NCI-H82 treated with DMSO at 0.1 percent for 48 hours (cell line): ENCODE results near the gene TMEM127.
"Not testable (repeated sequence)": the region's sequence is repeated elsewhere in the genome, so short reads cannot be mapped to it uniquely, and the experiment has no call there.

ENCODE experiments used
- DNase-seq: peaks from one replicate; lab custom pipeline; 2025; ENCODE audit not compliant: unreplicated experiment; lab: John Stamatoyannopoulos, UW

Gene TMEM127

GRCh38 chr2:96241900-96242611, 23.7 kb downstream of the TMEM127 start:
- DNase-seq, result no peak

GRCh38 chr2:96241227-96241626, 24.6 kb downstream of the TMEM127 start:
- no peak for DNase-seq

- no peak for DNase-seq
Measured at GRCh38 chr2:96240341-96241038, 25.3 kb downstream of the TMEM127 start.

- no peak for DNase-seq
Measured at GRCh38 chr2:96239745-96240264, 26.0 kb downstream of the TMEM127 start.

DNA sequence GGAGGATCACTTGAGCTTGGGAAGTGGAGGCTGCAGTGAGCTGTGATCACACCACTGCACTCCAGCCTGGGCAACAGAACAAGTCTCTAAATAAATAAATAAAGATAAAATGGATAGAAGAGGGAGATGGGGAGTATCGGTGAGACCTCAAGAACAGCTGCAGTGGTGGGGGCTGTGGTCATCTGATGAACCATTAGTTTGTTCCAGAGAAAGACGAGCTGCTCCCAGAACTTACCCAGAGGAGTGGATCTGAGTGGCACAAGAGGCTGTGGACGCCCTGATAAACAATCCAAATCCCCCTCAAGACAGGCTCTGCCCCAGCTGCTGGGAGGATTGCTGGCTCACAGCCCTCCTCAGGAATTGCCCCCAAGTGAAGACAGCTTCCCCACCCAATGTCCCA, 26.7 kb downstream of the TMEM127 start:
- DNase-seq, result no peak

DNA sequence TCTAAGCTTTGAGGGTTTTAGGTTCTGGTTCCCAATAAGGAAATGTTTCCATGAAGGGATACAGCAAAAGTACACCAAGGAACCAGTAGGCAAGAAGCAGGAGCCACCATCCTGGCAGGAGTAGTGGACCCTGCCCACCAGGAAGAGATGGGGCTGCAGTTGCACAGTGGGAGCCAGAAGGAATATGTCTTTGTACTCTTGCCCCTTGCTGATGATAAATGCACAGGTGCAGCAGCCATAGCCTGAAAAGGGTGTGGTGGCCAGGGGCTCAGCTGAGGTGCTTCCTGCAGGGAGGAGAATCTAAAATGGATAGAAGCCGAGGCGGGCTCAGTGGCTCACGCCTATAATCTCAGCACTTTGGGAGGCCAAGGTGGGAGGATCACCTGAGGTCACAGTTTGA, 27.5 kb downstream of the TMEM127 start:
- no peak for DNase-seq

GRCh38 chr2:96236882-96237281, 28.9 kb downstream of the TMEM127 start:
- DNase-seq, result no peak

- DNase-seq, result no peak
Measured at GRCh38 chr2:96233880-96234316, 31.9 kb downstream of the TMEM127 start.

GRCh38 chr2:96233436-96233835, 32.4 kb downstream of the TMEM127 start:
- DNase-seq, result no peak

DNA sequence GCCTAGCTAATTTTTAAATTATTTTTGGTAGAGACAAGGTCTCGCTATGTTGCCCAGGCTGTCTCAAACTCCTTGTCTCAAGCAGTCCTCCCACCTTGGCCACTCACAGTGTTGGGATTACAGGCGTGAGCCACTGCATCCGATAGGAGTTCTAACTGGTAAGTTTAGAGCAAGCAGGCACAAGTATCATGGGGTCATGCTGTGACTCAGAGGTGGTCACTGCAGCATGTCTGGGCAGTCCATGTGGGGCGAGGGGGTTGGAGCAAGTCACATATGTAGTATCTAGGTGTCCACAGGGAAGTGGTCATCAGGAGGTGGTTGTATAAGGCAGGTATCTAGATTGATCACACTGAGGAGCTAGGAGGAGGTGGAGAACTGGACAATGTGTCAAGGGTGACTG, 34.5 kb downstream of the TMEM127 start:
- DNase-seq, result no peak

- no peak for DNase-seq
Measured at GRCh38 chr2:96225016-96225533, 40.7 kb downstream of the TMEM127 start.

- DNase-seq, result not testable (repeated sequence)
Measured at GRCh38 chr2:96221106-96221505, 44.7 kb downstream of the TMEM127 start.

DNA sequence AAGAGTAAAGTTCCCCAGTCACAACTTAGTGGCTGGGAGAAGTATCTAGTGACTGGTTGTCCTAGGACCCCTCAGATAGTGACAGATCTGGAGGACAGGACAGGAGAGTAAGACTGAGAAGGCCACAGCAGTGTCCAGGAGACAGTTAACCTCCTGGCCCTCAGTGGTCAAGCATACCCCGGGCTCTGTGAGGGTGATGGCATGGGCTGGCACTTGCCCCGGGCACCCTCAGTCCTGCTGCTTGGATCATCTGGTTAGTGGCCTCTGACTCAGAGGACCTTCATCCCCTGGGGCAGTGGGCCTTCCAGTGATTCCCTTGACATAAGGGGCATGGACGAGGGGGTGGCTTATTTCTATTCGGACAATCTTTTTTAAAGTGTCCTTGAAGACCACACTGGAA, 45.8 kb downstream of the TMEM127 start:
- DNase-seq, result not testable (repeated sequence)

DNA sequence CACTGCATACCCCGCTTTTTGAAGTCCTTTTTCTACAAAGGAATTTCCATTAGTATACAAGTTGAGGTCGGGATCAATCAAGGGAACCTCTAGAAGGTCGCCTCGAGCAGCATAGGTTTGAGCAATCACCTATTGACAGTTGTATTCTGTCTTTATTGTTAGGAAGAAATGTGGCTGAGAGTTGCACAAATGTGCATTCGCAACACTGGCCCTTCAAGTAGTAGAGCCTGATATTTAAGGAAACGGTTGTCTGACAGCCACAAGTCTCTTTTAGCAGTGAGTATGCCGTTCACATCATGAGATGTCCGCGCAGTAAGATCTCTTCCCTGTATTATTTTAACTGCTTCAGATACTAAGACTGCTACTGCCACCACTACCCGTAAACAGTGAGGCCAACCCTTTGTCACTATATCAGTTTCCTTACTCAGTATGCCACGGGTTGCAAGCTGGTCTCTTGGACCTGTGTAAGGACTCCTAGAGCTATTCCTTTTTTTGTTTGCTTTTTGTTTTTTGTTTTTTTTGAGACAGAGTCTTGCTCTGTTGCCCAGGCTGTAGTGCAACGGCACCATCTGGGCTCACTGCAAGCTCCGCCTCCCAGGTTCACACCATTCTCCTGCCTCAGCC, 47.2 kb downstream of the TMEM127 start:
- no peak for DNase-seq

DNA sequence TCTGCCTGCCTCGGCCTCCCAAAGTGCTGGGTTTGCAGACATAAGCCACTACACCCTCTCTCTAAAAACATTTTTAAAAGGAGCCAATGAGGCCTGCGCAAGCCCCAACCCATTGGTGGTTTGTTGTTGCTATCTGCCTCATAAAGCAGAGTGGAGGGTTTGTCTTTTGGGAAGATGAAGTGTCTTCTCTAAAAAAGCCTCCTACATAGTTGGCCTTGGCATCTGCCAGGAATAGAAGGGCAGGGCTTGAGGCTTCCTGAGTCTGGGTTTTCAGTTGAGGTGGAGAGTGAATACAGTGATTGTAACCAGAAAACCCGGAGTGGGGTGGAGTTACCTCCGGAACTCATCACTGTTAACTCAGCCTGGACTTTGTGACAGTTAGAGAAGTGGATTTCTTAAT, 51.2 kb downstream of the TMEM127 start:
- DNase-seq, result no peak

DNA sequence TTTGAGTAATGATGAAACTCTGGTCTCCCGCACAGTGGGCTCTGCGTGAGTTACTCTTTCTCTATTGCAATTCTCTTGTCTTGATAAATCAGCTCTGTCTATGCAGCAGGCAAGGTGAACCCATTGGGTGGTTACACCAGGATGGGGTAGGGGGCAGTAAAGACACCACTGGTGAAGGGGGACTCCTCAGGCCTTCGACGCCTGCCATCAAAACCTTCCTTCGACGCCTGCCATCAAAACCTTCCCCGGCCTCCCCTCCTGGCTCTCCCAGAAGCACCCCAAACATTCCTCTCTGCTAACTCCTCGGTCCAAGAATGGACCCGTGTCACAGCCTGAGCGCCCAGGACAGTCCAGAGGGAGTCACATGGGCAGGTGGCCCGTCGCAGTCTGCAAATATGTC, 52.4 kb downstream of the TMEM127 start:
- DNase-seq, result no peak

DNA sequence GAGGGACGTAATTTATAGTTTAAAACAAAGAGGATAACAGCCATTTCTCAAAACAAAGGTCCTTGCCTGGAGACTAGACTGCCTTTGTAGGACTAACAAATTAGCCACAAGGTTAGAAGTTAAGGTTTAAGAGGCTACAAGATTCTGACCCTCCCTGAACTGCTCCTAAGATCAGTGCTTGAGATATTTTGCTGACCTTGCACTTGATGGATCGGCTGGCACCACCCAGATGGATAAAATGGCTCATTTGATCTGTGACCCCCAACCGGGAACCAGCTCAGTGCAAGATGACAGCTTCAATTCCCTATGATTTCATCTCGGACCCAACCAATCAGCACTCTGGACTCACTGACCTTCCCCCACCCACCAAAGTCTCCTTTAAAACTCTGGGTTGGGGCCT, 53.5 kb downstream of the TMEM127 start:
- no peak for DNase-seq

DNA sequence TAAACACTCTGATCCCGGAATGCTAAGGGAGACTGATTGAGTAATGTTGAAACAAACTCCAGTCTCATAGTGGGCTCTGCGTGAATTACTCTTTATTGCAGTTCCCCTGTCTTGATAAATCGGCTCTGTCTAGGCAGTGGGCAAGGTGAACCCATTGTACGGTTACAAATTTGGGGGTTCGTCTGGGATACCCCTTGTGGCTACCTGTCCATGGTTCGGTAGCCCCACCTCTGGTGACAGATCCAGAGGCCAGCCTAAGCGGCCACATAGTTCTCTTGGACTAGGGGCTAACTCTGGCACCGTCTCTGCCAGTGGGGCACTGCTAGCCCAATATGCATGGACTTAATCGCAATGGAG, 56.1 kb downstream of the TMEM127 start:
- DNase-seq, result no peak

- no peak for DNase-seq
Measured at GRCh38 chr2:96209011-96209728, 56.6 kb downstream of the TMEM127 start.

GRCh38 chr2:96208143-96209010, 57.4 kb downstream of the TMEM127 start, which contains the start of gene STARD7:
Gene STARD7, minus strand, starts transcription at chr2:96208827. Its CDS starts 393 bp downstream, at chr2:96208434.
- peak; percentile 93 for DNase-seq
